GM12873 (cell line): ENCODE results near the gene PPP1R17.

Experiments
- CTCF ChIP-seq: IDR thresholded peaks from 2 replicates; pipeline ENCODE4 v1.5.1; 2012; ENCODE audit warnings: low read depth, mild to moderate bottlenecking, moderate library complexity, low read length, control low read depth; ENCODE audit not compliant: insufficient read depth; ENCODE audit errors: missing control alignments

PPP1R17 gene

GRCh38 chr7:31748084-31748483 lies 61.1 kb downstream of the PPP1R17 start:
- TF ChIP-seq CTCF = no peak

GRCh38 chr7:31751726-31752125 lies 64.7 kb downstream of the PPP1R17 start:
- no peak for TF ChIP-seq CTCF
